ENCODE results near the gene UBL4A. TPM values are rescaled to one million over a fixed set of nuclear protein-coding genes. Genes with fewer than 3 reads are reported as not detected.

Gene UBL4A
- total and polyA plus RNA-seq, 2 donors from 2014 or later, result 26.1 to 35.2 TPM

DNA sequence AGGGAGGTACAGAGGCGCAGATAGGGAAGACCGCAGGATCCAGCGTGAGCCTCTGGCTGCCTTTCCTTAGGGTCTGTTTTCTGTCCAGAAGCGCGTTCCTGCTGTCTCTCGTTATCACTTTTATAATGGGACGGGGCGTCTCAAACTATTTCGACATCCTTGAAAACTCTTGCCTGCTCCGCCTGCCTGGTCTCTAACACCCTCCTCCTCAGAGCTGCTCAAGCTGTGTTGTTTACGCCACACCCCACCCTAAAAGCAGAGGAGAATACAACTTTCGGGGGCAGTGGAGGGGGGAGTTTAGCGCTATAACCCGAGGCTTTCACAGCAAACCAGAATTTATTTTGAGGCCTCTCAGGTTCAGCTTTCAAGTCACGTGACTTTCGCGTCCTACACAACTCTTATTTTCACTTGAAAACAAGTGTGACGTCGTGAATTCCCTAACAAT lies 30.3 kb upstream of the UBL4A start:
- Histone ChIP-seq H3K9ac (ENCODE audit: low read length in 3 of 3) (peak overlapping the region; percentile 58 to 73 (median 71)), H3K36me3 (ENCODE audit: control insufficient read depth in 2 of 3, insufficient read depth in 3 of 3, low read length in 3 of 3) (peaks cover 0 to 3% (median 0%) of the 10 kb centered on the region in 3 donors), H3K4me1 (ENCODE audit: control insufficient read depth in 2 of 3, insufficient read depth in 2 of 3, low read depth in 1 of 3, low read length in 3 of 3) (peaks cover 2 to 10% (median 3%) of the 10 kb centered on the region in 3 donors), H3K4me3 (ENCODE audit: low read length in 3 of 3) (peak overlapping the region; percentile 71 to 76 (median 75)), H3K27ac (ENCODE audit: low read depth in 2 of 2, low read length in 2 of 2) (peak overlapping the region; percentile 84 to 94), H3K27me3 (ENCODE audit: control insufficient read depth, insufficient read depth, low read length) (no peaks in the 10 kb centered on the region), H3K9me3 (ENCODE audit: control insufficient read depth in 2 of 3, insufficient read depth in 1 of 3, low read length in 3 of 3) (no peaks in the 10 kb centered on the region)
- no peak for FAIRE-seq
- TF ChIP-seq, protein P1, sequence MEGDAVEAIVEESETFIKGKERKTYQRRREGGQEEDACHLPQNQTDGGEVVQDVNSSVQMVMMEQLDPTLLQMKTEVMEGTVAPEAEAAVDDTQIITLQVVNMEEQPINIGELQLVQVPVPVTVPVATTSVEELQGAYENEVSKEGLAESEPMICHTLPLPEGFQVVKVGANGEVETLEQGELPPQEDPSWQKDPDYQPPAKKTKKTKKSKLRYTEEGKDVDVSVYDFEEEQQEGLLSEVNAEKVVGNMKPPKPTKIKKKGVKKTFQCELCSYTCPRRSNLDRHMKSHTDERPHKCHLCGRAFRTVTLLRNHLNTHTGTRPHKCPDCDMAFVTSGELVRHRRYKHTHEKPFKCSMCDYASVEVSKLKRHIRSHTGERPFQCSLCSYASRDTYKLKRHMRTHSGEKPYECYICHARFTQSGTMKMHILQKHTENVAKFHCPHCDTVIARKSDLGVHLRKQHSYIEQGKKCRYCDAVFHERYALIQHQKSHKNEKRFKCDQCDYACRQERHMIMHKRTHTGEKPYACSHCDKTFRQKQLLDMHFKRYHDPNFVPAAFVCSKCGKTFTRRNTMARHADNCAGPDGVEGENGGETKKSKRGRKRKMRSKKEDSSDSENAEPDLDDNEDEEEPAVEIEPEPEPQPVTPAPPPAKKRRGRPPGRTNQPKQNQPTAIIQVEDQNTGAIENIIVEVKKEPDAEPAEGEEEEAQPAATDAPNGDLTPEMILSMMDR (IDR thresholded peaks at IDR 0.05; ENCODE audit: borderline replicate concordance, extremely low read depth, insufficient read depth), result no peak
- intact Hi-C loops (cut with DNase I), result no loop called here
- DNase-seq, result peak in 3 of 5 donors; percentile 63 to 92 (median 83)

DNA sequence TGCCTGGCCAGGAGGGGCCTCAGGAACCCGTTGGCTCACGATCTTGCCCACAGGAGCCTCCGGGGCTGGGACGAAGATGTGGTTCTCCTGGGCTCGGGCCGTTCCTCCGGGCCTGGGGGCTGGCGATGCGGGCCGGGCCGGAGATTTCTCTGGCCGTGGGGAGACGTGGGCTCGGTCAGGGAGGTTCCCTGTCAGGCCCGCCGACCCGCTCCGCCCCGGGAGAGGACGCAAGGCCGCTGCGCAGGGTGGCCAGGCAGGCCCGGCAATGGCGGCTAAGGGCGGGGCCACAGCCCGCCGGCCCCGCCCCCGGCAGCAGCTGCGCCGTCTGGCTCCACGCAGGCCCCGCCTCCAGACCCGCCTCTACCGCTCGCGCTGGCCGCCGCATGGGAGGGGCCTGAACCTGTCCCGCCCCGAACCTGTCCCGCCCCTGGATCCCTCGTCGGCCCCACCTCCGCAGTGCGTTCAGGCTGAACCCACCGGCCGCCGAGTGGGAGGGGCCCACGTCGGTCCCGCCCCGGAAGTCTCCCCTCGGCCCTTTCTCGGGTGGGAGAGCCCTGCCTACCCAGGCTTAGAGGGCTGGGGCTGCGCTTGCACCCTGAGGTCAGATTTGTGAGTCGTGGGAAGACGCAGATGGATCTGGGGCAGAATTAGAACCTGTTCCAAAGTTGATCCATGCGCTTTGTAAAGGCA lies 29.7 kb upstream of the UBL4A start, which contains the start of gene FAM3A:
FAM3A (minus strand) TSS at position 267 of the 690 bp plus-strand sequence. CDS start 460 bp downstream, outside the sequence.
- TF ChIP-seq, protein P1 (IDR thresholded peaks at IDR 0.05; ENCODE audit: borderline replicate concordance, extremely low read depth, insufficient read depth), result no peak
- Histone ChIP-seq H3K4me1 (ENCODE audit: control insufficient read depth in 2 of 3, insufficient read depth in 2 of 3, low read depth in 1 of 3, low read length in 3 of 3) (peaks cover 2 to 10% (median 3%) of the 10 kb centered on the region in 3 donors), H3K36me3 (ENCODE audit: control insufficient read depth in 2 of 3, insufficient read depth in 3 of 3, low read length in 3 of 3) (peaks cover 0 to 3% (median 0%) of the 10 kb centered on the region in 3 donors), H3K9me3 (ENCODE audit: control insufficient read depth in 2 of 3, insufficient read depth in 1 of 3, low read length in 3 of 3) (no peaks in the 10 kb centered on the region), H3K4me3 (ENCODE audit: low read length in 3 of 3) (peak within 1 kb of the TSS; percentile 71 to 81 (median 76)), H3K27me3 (ENCODE audit: control insufficient read depth, insufficient read depth, low read length) (no peaks in the 10 kb centered on the region), H3K9ac (ENCODE audit: low read length in 3 of 3) (peak within 1 kb of the TSS; percentile 58 to 73 (median 71)), H3K27ac (ENCODE audit: low read depth in 2 of 2, low read length in 2 of 2) (peak within 1 kb of the TSS; percentile 85 to 94)
- peak; percentile 76 for FAIRE-seq
- DNase-seq, result peak; percentile 92 to 99 (median 96)
- intact Hi-C loops (cut with DNase I), result no loop called here

DNA sequence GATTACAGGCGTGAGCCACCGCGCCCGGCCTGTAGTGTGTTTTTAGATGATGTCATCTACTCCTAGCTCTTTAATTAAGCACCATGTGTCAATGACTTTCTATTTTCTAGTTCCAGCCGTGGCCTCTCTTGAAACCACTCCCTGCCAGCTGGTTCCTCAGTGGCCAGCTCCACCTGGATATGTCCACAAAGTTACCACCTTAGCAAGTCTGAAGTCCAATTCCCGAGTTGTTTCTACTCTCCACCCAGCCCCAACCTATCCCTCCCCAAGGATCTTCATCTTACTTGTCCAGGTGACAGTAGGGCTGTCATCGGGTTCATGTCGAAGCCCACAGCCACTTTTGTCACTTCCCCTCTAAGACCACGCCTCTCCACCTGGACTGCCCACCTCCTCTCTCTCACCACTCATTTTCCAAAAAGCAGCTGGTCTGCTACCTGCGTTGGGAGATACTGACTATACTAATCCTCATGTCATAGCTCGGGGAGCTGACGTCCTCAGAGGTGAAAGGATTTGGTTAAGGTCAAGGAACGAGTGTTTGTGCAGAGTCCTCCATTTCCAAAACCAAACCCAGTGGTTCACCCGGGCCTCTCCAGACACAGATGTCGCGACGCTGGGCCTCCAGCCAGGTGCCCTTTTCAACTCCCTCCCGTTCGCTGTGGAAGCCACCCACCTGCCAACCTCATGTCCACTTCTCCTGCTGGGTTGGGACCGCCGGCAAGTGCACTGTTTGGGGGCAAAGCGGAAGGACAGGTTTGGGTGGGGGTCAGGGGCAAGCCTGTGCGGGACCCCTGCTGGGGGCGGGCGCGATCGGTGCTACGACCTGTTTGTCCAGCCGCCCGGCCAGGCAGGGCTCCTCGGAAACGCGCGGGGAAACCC lies 28.9 kb upstream of the UBL4A start:
- no peaks in the 10 kb centered on the region for H3K27me3 ChIP-seq (ENCODE audit: control insufficient read depth, insufficient read depth, low read length)
- peak overlapping the region; percentile 69 to 85 for H3K27ac ChIP-seq (ENCODE audit: low read depth in 2 of 2, low read length in 2 of 2)
- peak overlapping the region; percentile 49 to 81 (median 67) for H3K4me3 ChIP-seq (ENCODE audit: low read length in 3 of 3)
- peak in 2 of 5 donors; percentile 13 to 37 for DNase-seq
- H3K9me3 ChIP-seq (ENCODE audit: control insufficient read depth in 2 of 3, insufficient read depth in 1 of 3, low read length in 3 of 3), result no peaks in the 10 kb centered on the region
- no peak for FAIRE-seq
- H3K9ac ChIP-seq (ENCODE audit: low read length in 3 of 3), result peak overlapping the region; percentile 16 to 65 (median 32)
- intact Hi-C loops (cut with DNase I), result no loop called here
- TF ChIP-seq, protein P1 (IDR thresholded peaks at IDR 0.05; ENCODE audit: borderline replicate concordance, extremely low read depth, insufficient read depth), result no peak
- peaks cover 2 to 10% (median 3%) of the 10 kb centered on the region in 3 donors for H3K4me1 ChIP-seq (ENCODE audit: control insufficient read depth in 2 of 3, insufficient read depth in 2 of 3, low read depth in 1 of 3, low read length in 3 of 3)
- peaks cover 0 to 3% (median 0%) of the 10 kb centered on the region in 3 donors for H3K36me3 ChIP-seq (ENCODE audit: control insufficient read depth in 2 of 3, insufficient read depth in 3 of 3, low read length in 3 of 3)
